GM21717 (cell line): Measurements from ENCODE around the gene FAM13B.
A peak's percentile ranks its signal among the peaks of the same experiment; 100 is the strongest.

ENCODE experiments used
- ATAC-seq: cut with Tn5 transposase; IDR thresholded peaks from one replicate; pipeline ENCODE4 v1.9.1; 2021; ENCODE audit warnings: mild to moderate bottlenecking, moderate library complexity; ENCODE audit not compliant: unreplicated experiment

FAM13B gene

GRCh38 chr5:137902408-137903133 lies 130.3 kb downstream of the FAM13B start:
- no peak for ATAC-seq

GRCh38 chr5:137901011-137901817 lies 131.7 kb downstream of the FAM13B start:
- no peak for ATAC-seq

GRCh38 chr5:137899493-137899892 lies 133.4 kb downstream of the FAM13B start:
- ATAC-seq = no peak

GRCh38 chr5:137896560-137896959 lies 136.3 kb downstream of the FAM13B start:
- no peak for ATAC-seq

- no peak for ATAC-seq
These were observed 138.3 kb downstream of the FAM13B start for GRCh38 chr5:137894586-137894985.

GRCh38 chr5:137891849-137892248 lies 141.0 kb downstream of the FAM13B start:
- ATAC-seq = no peak

- ATAC-seq = no peak
These were observed 142.0 kb downstream of the FAM13B start for GRCh38 chr5:137890845-137891244.

- ATAC-seq = peak; percentile 91
These were observed 143.8 kb downstream of the FAM13B start, which contains the start of gene PKD2L2 for GRCh38 chr5:137888863-137889759. PKD2L2 (plus strand) TSS chr5:137889457; CDS start chr5:137889492, 35 bp downstream.

GRCh38 chr5:137888466-137888862 lies 144.4 kb downstream of the FAM13B start:
- ATAC-seq = no peak
